Hematopoietic multipotent progenitor cell treated with erythropoietin and hydrocortisone succinate and interleukin-3 and kit ligand, for 15 days (in vitro differentiated cells): ENCODE data around the gene EFNB3.

Source experiments
- DNase-seq: peaks from one replicate; pipeline ENCODE4 v3.0.0-alpha.2; 2015; ENCODE audit warnings: low spot score

EFNB3 gene

DNA sequence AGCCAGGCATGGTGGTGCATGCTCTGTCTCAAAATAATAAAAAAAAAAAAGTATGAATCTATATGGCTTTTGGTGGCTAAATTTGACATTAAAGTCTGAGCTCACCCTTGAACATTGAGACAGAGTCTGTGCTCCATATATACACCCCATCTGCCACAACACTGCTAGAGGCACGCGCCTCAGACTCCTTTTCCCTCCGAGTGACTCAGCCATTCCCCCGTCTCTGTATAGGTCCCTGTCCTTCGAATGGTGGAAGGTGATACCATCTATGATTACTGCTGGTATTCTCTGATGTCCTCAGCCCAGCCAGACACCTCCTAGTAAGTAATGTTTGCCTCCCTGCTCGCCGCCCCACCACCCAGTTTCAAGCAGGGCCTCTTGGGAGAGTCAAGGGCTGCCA lies 4.5 kb upstream of the EFNB3 start:
- DNase-seq: no peak

- DNase-seq: no peak
These were observed 3.3 kb upstream of the EFNB3 start for GRCh38 chr17:7701681-7702080.

- DNase-seq: no peak
These were observed 2.2 kb upstream of the EFNB3 start for GRCh38 chr17:7702776-7703175.

DNA sequence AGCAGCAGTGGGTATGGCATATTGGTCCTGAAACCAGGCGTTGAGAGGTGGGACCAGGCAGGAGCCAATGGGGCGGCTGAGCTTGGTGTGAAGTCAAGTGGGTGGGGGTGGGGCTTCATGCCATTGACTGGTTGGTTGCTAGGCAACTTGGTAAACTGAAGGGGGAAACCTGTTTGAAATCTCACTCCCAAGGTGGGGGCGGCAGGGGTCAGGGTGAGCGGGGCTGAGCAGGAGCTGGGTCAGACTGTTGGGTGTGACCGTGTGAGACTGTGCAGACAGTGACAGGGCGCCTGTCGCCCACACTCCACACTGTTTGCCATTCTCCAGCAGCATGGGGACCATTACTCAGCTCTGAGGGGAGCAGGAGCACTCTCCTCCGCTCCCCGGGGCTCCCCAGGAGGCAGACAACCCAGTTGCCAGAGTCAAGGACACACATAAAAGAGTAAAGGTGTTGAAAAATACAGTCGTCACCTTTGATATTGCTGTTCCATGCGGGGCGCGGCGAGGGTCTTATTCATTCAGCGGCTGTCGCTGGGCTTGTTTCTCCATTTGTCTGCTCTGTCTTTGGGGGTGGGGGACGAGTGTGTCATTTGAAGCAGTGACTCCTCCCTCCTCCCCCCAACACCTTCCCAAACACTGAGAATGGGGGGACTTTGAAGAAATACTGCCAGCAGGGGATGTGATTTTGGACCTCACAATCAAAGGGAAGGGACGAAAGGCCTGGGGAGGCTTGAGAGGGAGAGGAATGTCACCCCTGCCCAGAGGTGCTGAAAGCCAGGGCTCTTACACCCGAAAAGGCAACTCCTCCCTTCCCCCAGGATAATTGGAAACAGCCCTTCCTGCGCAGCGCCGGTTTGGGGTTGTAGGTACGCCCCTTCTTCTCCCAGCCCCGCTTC lies 1.2 kb upstream of the EFNB3 start:
- no peak for DNase-seq

DNA sequence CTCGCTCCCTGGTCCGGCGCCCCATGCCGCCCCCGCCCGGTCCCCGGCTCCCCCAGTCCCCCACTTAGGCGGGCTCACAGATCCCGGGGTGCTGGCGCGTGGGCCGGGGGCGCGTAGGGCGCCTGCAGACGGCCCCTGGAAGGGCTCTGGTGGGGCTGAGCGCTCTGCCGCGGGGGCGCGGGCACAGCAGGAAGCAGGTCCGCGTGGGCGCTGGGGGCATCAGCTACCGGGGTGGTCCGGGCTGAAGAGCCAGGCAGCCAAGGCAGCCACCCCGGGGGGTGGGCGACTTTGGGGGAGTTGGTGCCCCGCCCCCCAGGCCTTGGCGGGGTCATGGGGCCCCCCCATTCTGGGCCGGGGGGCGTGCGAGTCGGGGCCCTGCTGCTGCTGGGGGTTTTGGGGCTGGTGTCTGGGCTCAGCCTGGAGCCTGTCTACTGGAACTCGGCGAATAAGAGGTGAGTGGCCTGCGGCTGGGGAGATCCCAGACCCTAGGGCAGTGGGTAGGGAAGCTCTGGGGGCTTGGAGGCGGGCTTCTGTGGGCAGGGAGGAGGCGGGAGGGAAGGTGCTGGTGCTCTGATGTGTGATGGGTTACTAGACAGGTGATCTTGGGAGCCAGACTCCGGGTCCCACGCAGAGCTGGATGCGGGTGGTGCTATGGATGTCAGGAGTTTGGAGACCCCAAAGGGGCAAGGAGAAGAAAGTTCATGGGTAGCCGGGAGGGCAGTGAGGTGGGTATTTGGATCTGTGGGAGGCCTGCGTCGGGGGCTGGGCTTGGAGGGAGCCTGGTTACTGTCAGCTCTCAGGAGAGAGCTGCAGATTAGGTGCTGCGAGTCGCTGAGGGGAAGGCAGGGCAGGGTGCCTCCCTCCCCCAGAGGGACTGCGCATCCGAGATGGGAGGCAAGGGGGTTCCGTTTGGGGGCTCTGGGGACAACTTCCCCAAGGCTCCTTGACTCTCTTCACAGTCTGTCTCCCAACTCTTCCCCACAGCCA lies 560 bp downstream of the EFNB3 start:
- no peak for DNase-seq

GRCh38 chr17:7706631-7707354 lies 1.8 kb downstream of the EFNB3 start:
- no peak for DNase-seq

DNA sequence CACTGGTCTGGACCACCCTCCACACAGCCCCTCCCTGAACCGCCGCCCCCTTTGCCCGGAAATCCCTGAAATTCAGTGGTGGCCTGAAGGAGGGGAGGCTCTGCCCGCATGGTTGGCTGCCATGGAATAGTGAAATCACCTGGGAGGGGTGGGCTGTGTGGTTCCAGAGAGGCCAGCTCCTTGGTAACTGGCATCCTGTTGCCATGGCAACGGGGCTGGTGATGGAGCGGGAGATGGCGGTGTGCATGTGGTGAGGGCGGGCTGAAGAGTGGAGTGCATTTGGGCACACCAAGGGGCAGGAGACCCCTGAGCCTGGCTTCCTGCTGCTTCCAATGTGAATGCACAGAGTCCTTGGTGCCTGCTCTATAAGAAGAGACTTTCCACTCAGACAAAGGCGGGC lies 2.4 kb downstream of the EFNB3 start:
- DNase-seq: no peak

GRCh38 chr17:7707858-7708750 lies 3.1 kb downstream of the EFNB3 start:
- DNase-seq: no peak

DNA sequence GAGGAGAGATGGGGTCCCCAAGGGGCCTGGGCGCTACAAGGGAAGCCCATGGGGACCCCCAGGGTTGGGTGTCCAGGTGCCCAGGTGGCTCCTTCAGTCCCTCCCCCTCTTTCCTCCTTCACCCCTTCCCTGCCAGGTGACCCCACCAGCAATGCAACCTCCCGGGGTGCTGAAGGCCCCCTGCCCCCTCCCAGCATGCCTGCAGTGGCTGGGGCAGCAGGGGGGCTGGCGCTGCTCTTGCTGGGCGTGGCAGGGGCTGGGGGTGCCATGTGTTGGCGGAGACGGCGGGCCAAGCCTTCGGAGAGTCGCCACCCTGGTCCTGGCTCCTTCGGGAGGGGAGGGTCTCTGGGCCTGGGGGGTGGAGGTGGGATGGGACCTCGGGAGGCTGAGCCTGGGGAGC lies 4.0 kb downstream of the EFNB3 start:
- DNase-seq: no peak

DNA sequence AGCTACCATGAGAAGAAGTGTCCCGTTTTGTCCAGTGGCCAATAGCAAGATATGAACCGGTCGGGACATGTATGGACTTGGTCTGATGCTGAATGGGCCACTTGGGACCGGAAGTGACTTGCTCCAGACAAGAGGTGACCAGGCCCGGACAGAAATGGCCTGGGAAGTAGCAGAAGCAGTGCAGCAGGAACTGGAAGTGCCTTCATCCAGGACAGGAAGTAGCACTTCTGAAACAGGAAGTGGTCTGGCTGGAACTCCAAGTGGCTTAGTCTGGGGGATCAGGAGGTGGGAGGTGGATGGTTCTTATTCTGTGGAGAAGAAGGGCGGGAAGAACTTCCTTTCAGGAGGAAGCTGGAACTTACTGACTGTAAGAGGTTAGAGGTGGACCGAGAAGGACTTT lies 5.3 kb downstream of the EFNB3 start:
- no peak for DNase-seq

DNA sequence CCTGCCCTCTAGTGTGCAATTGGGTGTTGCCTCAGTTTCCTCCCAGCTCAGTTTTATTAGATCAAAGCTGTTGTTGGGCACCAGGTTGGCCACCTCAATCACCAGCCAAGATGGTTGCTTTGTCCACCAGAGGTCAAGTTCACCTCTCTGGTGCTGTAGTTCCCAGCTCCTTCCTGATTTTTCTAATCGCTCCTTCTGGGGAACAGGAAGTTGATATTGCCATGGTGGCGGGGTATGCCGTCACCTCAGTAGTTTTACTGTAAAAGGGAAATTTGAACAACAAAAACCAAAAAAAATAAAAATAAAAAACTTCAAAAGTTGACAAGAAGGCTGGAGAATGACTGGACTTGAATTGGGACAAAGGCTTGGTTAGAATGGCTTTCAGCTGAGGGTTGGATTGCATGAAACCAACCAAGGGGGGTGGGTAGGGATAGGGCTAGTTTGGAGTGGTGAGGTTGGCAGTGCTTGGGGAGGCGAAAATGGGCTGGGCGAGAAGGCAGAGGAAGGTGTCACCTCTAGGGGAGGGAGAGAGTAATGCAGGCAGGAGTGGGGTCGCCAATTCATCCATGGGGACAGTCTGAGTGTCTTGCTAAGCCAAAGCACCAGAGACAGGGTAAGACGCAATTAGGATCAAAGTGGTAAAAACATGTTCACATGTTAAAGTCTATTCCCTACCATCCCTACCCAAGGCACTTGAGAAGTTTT lies 6.2 kb downstream of the EFNB3 start:
- no peak for DNase-seq

DNA sequence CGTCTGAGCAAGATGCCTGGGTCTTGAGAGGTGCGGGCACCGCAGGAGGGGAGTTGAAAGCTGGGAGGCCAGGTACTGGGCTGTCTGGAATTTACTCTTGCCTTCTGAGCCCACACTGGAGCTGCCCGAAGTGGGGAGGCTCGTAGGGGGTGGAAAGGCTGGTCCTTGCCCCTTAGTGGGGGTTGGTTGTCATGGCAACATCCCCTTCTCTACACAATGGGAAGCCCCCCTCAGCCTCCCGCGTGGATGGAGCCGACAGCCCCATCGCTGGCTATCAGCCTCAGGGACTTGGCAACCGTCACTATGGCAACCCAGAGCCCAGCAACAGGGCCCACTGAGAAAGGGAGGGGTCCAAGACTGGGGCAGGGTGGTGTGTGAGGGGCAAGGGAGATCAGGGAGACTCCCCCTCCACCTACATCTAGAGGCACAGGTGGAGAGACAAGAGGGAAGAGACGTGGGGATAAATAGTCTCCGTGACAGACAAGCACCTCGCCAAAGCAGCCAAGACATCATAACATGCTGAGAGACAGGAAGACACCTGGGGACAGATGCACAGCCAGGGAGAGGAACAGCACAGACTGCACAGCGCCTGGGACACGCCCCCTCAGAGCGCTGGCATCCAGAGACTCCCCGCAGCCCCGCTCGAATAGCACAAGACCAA lies 7.2 kb downstream of the EFNB3 start:
- no peak for DNase-seq

DNA sequence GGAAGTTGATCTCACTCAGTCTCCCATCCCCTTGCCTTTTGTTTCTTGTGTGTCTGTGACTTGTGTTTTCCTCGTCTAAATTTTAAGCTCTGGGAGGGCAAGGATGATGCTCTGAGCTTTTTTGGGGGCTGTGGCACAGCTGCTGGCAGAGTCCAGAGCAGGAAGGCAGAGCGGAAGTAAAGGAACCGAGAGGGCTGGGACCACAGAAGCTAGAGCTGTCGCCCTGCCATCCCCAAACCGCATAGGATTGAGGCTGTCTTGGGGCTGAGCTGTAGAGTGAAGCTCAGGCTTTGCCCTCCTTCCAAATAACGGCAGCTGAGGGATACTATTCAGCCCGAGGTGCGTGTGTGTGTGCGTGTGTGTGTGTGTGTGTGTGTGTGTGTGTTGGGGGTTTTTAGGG lies 8.8 kb downstream of the EFNB3 start:
- DNase-seq: no peak

GRCh38 chr17:7714721-7715594 lies 10.0 kb downstream of the EFNB3 start:
- no peak for DNase-seq

- DNase-seq: no peak
These were observed 11.2 kb downstream of the EFNB3 start for GRCh38 chr17:7715936-7716886.

DNA sequence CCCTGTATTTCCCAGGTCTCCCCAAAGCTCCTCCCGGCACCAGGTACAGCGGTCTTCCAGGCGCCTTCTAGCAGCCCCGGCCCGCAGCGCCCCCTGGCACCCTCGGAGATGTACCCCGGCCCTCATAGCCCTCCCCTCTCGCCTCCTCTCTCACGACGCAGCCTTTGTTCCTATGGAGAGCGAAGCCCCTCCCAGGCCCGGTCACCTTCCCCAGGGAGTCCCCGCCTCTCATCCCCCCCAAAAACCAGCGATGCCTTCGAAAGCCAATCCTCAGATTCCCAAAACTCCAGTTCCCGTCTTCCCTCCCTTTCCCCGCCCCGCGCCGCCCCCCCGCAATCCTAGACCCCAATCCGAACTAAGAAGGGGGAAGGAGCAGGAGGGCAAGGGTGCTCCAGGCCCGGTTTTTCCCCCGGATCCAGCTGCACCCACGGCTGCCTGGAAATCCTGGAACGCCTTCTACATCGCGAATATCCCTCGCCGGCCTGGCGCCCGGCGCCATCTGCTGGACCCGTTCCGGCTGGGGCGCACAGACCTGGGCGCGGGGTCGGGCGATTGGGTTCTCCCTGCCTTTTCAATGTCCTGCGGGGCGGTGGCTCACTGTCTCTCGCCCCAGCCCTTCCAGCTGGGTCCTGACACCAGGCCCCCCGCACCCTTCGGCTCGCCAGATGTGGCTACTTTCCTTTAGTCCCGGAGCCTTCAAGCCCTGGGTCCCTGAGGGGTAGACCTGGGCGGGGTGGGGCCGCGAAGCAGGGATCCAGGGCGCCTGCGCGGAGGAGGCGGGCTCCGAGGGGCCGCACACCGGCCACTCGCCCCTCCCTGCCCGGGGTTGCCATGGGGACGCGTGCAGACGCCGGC lies 12.1 kb downstream of the EFNB3 start, which contains the start of gene DNAH2:
TSS of gene DNAH2 (plus strand) at position 844 of the 855 bp plus-strand sequence. CDS start 1,991 bp downstream, outside the sequence.
- no peak for DNase-seq
